Measurements from ENCODE around the gene GTPBP1.

- TF ChIP-seq CTCF (IDR thresholded peaks at IDR 0.05; ENCODE audit: low read depth, low read length, poor library complexity, severe bottlenecking) (no peak), EZH2phosphoT487 (IDR thresholded peaks at IDR 0.05; ENCODE audit: borderline replicate concordance, low read length) (no peak)
Measured at GRCh38 chr22:38762551-38762983, 56.8 kb downstream of the GTPBP1 start.
